HL-60/S4 treated with phorbol 12-myristate 13-acetate at 8.2 ng/mL for 4 days and 3 days (cell line): ENCODE data around the gene SRXN1.

Source experiments
- in situ Hi-C: fragments of 300-500 bp; cut with MboI; formaldehyde crosslinking; loops from 2 replicates; pipeline ENCODE4 v1.15.0; 2022; ENCODE audit warnings: low sequenced_read_pairs

SRXN1 gene

GRCh38 chr20:675453-676314, 22.7 kb upstream of the SRXN1 start, which contains the start of gene SCRT2:
Gene SCRT2, minus strand, starts transcription at chr20:675802. Its CDS starts 201 bp downstream, at chr20:675601.
- in situ Hi-C loops, result no loop called here

GRCh38 chr20:675033-675452, 22.0 kb upstream of the SRXN1 start:
- in situ Hi-C loops, result no loop called here

- in situ Hi-C loops, result no loop called here
Observed at GRCh38 chr20:673603-674001, 20.6 kb upstream of the SRXN1 start.

- in situ Hi-C loops, result no loop called here
Observed at GRCh38 chr20:672963-673602, 20.1 kb upstream of the SRXN1 start.

GRCh38 chr20:671252-672030, 18.4 kb upstream of the SRXN1 start:
- in situ Hi-C loops, result no loop called here

GRCh38 chr20:669573-669972, 16.6 kb upstream of the SRXN1 start:
- in situ Hi-C loops, result no loop called here

GRCh38 chr20:668638-669037, 15.6 kb upstream of the SRXN1 start:
- in situ Hi-C loops, result no loop called here

GRCh38 chr20:668050-668449, 15.1 kb upstream of the SRXN1 start:
- in situ Hi-C loops, result no loop called here

- in situ Hi-C loops, result no loop called here
Observed at GRCh38 chr20:667351-668034, 14.5 kb upstream of the SRXN1 start.

GRCh38 chr20:666877-667276, 13.9 kb upstream of the SRXN1 start:
- in situ Hi-C loops, result no loop called here

GRCh38 chr20:665276-665675, 12.3 kb upstream of the SRXN1 start:
- in situ Hi-C loops, result no loop called here

- in situ Hi-C loops, result no loop called here
Observed at GRCh38 chr20:664576-664975, 11.6 kb upstream of the SRXN1 start.

GRCh38 chr20:664151-664550, 11.2 kb upstream of the SRXN1 start:
- in situ Hi-C loops, result no loop called here

GRCh38 chr20:663315-664090, 10.5 kb upstream of the SRXN1 start:
- in situ Hi-C loops, result no loop called here

GRCh38 chr20:662277-663192, 9.5 kb upstream of the SRXN1 start:
- in situ Hi-C loops, result no loop called here

- in situ Hi-C loops, result no loop called here
Observed at GRCh38 chr20:661474-662270, 8.7 kb upstream of the SRXN1 start.

GRCh38 chr20:658731-659291, 5.8 kb upstream of the SRXN1 start:
- in situ Hi-C loops, result no loop called here

GRCh38 chr20:658202-658601, 5.2 kb upstream of the SRXN1 start:
- in situ Hi-C loops, result no loop called here
